HG03342 (cell line): ENCODE measurements around the gene ARHGEF1.

Experiments used
- ATAC-seq: cut with Tn5 transposase; IDR thresholded peaks from one replicate; pipeline ENCODE4 v1.9.1; 2021; ENCODE audit warnings: mild to moderate bottlenecking, moderate library complexity; ENCODE audit not compliant: unreplicated experiment

Gene ARHGEF1, protein sequence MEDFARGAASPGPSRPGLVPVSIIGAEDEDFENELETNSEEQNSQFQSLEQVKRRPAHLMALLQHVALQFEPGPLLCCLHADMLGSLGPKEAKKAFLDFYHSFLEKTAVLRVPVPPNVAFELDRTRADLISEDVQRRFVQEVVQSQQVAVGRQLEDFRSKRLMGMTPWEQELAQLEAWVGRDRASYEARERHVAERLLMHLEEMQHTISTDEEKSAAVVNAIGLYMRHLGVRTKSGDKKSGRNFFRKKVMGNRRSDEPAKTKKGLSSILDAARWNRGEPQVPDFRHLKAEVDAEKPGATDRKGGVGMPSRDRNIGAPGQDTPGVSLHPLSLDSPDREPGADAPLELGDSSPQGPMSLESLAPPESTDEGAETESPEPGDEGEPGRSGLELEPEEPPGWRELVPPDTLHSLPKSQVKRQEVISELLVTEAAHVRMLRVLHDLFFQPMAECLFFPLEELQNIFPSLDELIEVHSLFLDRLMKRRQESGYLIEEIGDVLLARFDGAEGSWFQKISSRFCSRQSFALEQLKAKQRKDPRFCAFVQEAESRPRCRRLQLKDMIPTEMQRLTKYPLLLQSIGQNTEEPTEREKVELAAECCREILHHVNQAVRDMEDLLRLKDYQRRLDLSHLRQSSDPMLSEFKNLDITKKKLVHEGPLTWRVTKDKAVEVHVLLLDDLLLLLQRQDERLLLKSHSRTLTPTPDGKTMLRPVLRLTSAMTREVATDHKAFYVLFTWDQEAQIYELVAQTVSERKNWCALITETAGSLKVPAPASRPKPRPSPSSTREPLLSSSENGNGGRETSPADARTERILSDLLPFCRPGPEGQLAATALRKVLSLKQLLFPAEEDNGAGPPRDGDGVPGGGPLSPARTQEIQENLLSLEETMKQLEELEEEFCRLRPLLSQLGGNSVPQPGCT

DNA sequence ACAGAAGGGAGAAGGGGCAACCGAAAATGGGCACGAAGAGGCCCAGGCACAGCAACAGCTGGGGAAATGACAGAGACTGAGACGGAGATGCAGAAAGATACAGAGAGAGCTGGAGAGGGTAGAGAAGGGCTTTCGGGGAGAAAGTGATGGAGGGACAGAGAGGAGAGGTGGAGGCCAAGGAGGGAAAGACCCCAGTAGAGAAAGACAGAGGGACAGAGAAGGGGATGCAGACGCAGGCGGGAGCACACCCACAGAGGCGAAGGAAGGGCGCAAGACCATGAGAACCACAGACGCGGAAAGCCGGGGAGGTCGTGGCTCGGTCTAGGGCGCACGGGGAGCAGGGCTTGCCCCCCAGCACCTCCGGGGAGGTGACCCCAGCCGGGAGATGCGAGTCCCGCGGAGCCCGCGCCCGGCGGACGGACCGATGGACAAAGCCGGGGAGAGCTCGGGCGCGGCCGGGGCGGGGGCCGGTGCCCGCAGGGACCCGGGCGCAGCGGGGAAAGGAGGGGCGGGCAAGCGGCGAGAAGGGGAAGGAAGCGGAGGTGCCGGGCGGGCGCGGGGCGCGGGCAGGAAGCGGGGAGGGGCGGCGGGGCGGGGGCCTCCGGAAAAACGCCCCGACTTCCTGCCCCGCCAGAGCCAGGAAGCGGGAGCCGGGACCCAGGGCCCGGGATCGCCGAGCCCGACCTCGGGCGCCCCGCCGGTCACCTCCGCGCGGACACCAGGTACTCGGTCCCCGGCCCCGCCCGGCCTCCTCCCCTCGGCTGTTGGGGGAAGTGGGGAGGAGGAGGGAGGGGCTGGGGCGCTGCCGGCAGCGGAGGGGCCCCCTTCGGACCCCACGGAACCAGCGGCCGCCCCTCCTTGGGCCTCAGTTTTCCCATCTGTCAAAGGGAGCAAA, at the start of gene ARHGEF1:
TSS of gene ARHGEF1 (plus strand) at position 617 of the 895 bp plus-strand sequence. CDS start 4,899 bp downstream, outside the sequence.
- ATAC-seq: no peak

DNA sequence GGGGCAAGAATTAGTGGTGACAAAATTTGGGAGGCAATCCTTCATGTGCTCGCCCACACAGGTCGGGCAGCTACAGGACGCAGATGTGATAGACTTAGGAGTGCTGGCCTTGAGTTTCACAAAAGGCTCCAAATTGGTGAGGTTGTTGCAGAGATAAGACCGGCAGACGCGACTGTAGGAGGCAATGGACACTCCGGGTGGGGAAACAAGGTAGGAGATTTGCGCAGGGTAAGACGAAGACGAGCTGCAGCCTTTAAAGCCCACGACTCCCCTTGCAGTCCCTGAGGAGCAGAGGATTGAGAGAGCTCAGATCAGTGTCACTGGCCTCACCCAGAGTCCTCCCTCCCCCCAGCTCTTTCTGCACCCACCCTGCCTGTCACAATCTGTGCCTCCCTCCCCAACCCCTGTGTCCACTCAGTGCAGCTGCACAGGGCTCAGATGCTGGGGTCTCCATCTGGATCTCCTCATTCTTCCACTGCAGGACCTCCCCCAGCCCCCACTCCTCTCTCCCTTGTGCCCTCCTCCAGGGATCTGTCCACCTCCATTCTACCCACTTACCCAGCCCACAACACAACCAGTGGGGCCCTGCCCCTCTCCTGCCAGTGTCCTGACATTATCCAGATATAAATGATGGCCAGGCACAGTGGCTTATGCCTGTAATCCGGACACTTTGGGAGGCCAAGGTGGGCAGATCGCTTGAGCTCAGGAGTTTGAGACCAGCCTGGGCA, 44.8 kb upstream of the ARHGEF1 start:
- ATAC-seq: no peak

DNA sequence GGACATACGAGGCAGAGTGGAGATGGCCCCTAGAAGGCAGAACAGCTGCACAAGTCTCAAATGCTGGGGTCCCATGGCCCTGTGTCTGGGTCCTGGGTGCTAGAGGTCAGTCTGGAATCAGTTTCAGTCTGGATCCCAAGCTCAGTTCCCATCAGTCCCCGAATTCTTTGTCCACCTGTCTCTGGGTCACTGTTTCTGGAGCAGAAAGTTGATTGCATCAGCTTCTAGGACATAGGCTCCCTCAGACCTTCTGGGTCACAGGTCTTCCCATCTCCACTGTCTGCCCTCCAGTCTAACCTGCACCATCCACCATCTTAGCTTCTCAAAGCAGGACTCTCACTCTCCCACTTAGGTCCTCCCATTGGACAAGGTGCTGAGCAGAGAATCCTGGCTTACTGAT, 43.8 kb upstream of the ARHGEF1 start:
- no peak for ATAC-seq

DNA sequence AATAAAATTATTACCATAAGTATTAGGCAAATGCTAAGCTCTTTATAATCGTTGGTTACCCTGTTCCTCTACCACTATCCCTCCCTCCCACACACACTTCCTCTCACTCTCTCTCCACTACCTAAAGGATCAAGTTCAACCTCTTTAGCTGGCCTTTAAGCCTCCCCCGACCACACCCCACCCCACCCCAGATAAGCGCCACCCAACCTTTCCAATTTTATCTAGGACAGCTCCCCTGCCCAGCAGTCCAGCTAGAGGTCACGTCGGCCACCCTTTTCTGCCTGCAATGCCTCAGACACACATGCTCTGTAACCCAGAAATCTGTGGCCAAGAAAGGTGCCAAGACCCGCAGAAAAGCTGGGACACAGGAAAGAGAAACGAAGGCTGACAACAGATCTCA, 39.6 kb upstream of the ARHGEF1 start:
- no peak for ATAC-seq

DNA sequence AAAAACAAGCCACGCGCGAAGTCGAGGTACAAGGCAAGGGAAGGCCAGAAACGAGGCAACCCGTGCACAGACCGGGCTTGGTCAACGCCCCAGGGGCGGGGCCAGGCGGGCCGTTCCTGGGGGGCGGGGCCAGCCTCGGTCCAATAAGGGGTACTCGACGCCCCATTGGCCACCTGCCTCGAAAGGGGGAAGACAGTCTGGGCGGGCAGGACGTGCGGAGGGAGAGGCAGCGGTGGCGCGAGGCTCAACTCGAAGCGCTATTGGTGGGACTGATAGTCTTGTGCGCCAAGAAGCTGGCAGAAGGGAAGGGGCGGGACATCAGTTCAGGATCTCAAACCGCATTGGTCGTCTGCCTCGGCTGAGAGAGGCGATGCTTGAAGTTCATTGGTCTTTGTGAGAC, 38.4 kb upstream of the ARHGEF1 start, which contains the start of gene LYPD4:
TSS of gene LYPD4 (minus strand) at position 83 of the 400 bp plus-strand sequence. CDS start 5,398 bp downstream, outside the sequence.
- ATAC-seq: no peak

DNA sequence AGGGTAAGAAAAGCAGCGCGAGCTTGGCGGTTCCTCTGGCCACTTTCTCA, 38.2 kb upstream of the ARHGEF1 start, which contains the start of gene DMRTC2:
TSS of gene DMRTC2 (plus strand) at position 42 of the 50 bp plus-strand sequence. CDS start 2,387 bp downstream, outside the sequence.
- no peak for ATAC-seq

DNA sequence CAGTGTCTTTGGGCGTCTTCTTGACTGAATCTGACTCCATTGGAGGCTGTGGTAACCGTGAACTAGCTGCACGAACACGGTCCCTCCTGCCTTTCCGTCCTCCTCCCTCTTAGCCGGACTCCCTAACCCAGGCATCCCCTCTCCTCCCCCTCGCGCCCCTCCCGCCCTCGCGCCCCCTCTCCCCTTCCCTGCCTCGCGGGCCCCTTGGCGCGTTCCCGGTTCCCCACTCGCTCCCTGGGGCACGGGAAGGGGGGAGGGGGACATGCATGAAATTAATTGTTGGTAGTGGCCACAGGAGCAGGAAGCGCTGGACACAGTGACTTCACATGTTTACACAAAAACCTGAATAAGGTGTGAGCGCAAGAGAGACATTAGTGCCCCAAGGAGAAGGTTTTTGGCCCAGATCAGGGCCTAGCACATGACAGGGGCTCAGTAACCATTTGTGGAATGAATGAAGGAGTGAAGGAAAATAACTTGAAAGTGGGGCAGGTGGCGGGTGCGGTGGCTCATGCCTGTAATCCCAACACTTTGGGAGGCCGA, 37.9 kb upstream of the ARHGEF1 start:
- ATAC-seq: no peak

DNA sequence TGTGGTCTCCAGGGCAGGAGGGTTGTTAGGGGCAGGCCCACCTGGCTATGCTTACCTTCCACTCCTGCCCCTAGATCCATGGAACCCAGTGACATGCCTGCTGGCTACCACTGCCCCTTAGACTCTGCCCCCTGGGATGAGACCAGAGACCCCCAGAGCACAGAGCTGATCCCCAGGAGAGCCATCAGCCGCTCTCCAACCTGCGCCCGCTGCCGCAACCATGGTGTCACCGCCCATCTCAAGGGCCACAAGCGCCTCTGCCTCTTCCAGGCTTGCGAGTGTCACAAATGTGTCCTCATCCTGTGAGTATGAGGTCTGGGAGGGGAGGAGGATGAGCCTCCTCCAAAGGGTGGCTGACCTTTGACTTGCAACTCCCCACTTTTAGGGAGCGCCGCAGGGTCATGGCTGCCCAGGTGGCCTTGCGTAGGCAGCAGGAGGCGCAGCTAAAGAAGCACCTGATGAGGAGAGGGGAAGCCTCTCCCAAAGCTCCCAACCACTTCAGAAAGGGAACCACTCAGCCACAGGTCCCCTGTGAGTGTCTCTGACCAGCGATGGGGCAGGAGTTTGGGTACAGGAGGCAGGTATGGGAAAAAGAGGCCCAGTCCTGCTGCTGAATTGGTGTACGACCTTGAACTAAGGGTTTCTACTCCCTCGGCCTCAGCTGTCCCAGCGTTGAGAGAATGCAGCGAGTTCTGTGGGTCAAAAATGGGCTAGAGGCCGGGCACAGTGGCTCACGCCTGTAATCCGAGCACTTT, 35.5 kb upstream of the ARHGEF1 start:
- ATAC-seq: no peak

DNA sequence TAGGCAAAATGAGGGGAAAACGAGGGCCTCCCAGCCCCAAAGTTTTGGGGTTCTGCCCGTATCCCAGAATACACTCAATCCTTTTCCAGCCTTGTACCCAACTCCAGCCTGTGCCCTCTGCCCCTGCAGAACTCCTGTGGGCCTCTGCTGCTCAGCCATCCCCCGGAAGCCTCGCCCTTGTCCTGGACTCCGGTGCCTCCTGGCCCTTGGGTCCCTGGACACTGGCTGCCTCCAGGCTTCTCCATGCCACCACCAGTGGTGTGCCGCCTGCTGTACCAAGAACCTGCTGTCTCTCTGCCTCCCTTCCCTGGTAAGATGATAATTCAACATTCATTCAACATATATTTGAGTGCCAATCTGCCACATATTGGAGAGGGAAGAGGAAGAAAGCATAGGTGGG, 34.3 kb upstream of the ARHGEF1 start:
- ATAC-seq: no peak

DNA sequence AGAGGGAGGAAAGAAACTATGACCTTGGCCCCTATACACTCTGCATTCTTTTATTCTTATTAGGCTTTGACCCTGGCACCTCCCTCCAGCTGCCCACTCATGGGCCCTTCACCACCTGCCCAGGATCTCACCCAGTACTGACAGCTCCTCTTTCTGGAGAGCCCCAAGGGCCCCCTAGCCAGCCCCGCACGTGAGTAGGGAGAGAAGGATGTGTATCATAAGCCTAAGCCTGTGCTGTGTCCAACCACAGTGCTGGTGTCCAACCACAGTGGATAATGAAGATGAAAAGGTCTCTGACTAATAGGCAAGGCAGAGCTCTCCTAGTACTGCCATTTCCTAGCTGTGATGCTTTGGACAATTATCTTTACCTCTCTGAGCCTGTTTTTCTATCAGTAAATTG, 33.9 kb upstream of the ARHGEF1 start:
- no peak for ATAC-seq

DNA sequence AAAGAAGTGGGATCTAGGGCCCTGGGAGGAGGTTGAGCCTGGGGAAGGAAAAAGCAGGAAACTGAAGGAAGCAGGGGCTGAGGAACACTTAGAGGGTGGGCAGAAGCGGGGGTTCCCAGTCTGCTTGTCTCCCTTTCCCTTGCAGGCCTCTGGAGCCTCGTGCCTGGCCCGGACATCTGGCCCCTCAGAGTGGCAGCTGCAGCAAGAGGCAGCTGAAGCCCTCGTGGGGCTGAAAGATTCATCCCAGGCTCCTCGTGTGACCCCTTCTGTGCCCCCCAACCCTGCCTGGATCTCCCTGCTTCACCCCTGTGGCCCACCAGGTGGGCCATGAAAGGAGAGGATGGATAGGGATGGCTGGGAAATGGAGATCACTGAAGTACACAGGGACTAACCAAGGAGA, 32.6 kb upstream of the ARHGEF1 start:
- no peak for ATAC-seq

DNA sequence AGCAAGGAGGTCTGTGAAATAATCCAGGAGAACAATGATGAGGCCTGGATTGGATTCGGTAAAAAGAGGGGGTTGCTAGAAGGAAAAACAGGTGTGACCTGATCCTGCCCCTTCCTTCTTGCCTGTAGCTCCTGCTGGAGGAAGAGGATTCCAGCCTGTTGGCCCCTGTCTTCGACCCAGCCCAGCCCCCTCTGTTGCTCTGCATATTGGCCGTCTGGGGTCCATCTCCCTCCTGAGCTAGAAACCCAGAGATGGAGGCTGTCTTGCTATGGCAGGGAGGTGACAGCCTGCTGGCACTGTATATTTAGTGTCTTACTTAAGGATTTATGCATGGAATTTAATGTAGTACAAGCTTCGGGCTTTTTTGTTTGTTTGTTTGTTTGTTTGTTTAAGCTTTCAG, 31.5 kb upstream of the ARHGEF1 start:
- ATAC-seq: no peak

DNA sequence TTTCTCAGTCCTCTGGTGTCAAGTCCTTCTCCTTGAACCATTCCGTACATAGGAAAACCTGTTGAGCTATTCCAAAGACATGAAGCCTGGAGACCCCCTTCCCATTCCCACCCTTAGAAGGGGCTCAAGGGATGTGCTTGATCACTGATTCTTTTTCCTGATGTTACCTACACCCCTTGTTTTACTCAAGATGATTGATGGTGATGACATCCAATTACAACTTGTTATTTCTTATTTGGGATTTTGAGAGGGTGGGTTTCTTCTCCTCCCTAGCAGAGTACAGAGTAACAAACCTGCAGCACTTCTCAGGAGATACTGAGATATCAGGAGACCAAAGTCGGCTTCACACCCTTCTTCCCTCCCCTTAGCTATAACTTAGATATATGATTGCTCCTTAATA, 29.6 kb upstream of the ARHGEF1 start:
- ATAC-seq: no peak

DNA sequence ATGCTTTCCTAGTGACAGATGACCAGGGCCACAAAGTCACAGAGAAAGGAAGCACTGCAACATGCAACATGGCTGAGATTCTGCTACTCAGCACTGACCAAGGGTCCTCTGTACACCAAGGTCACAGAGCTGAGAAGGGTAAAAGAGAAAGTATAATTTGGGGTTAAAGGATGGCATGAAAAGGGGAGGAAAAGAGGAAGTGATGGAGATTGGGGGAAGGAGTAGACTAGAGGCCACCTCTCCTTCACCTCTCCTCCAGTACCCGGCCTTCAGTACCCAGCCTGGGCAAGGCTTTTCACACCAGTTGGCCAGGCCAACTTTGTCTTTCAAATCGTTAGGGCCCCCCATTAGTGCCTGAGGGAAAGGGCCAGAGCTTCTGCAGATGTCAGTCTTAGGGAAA, 29.2 kb upstream of the ARHGEF1 start:
- no peak for ATAC-seq

DNA sequence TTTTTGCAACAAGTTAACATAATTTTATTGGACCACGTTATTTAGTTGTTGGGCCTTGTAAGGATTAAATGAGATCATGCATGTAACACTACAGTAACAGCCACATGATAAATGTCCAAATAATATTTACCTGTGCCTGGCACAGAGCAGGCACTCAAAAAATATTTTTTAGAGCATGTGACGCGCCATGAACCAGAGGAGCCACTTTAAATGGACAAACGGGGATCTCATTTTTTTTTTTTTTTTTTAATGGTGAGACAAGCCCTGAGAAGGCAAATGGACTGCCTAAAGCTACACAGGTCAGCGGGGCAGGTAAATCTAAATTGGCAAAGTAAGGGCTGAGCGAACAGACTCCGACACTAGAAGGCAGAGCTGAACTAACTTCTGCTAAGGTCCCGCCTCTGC, 23.8 kb upstream of the ARHGEF1 start:
- ATAC-seq: no peak

DNA sequence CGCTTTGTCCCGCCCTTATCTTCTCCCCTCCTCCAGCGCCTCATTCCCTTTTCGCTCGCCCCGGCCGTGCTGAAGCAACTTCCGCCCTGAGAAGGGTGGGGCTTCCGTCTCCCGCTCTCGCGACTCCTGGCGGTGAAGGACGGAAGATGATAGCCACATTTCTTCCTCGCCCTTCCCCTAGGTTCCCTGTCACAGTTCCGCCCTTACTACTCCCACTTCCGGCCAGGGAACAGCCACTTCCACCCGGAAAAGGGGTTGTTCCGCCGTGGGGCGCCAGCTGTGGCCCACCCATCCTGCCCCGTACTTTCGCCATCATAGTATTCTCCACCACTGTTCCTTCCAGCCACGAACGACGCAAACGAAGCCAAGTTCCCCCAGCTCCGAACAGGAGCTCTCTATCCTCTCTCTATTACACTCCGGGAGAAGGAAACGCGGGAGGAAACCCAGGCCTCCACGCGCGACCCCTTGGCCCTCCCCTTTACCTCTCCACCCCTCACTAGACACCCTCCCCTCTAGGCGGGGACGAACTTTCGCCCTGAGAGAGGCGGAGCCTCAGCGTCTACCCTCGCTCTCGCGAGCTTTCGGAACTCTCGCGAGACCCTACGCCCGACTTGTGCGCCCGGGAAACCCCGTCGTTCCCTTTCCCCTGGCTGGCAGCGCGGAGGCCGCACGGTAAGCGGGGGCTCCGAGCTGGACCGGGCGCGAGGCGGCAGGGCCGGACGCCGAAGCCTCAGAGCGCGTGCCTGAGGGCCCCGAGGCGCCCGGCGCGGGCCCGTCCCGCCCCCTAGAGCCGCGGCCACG, 23.2 kb upstream of the ARHGEF1 start, which contains the start of gene RPS19:
TSS of gene RPS19 (plus strand) at position 638 of the 801 bp plus-strand sequence. CDS start 520 bp downstream, outside the sequence.
- ATAC-seq: peak; percentile 74

DNA sequence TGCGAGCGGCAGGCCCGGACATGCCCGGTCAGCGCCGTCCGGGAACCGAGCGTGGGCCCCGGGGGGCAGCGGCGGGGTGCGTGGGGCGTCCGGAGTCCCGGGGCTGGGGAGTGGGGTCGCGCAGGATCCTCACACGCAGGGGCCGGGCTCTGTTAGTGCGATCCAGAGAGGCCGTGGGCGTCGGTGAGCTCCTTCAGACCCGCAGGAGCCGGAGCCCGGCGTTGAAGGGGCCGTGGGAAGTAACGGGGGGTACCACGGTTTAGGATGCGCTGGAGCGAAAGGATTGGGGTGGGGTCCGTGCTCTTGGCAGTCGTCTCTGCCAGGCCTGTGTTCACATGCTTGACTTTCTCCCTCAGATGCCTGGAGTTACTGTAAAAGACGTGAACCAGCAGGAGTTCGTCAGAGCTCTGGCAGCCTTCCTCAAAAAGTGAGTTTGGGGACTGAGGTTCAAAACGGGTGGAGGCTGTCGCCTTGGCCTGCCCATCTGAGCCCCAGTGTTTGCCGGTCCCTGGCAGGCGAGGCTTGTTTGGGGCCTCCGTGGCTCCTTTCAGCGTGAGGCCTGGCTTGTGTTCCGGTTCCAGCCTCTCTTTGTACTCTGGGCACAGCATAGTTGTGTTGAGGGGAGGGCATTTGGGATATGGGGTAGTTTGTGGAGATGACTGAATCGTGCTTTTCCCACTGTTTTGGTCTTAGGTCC, 22.4 kb upstream of the ARHGEF1 start:
- ATAC-seq: no peak

DNA sequence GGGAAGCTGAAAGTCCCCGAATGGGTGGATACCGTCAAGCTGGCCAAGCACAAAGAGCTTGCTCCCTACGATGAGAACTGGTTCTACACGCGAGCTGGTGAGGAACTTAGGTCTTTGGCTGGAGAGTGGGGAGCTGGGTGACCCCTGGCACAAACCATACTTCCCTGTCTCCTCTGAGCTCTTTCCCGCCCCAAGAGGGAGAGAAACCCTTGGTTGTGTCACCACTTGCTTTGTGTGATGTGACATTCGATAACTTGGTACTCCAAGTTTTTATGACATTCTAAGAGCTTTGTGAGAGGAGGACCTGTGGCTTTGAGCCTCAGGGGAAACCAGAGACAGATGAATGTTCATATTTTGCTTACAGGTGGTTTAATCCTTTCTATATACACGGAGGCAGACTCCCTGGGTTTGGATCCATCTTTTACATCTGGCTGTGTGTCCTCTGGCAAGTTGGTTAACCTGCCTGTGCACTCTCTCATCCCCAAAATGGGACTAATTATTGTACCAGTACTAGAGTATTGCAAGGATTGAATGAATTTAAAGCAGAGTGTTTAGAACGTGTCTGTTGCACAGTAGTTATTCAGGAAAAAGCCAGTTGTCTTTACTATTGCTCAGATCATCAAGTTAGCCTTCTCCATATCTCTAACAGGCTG, 21.7 kb upstream of the ARHGEF1 start:
- ATAC-seq: no peak
